GM10847 (cell line): ENCODE data around the gene C9.

ENCODE experiments used
- POLR2A ChIP-seq: IDR thresholded peaks from 2 replicates; pipeline ENCODE4 v1.6.1; 2011; ENCODE audit not compliant: insufficient read length; ENCODE audit errors: extremely low read depth

The C9 gene

GRCh38 chr5:39294736-39295135 is 69.6 kb downstream of the C9 start:
- no peak for TF ChIP-seq POLR2A

- TF ChIP-seq POLR2A = no peak
These were observed 79.7 kb downstream of the C9 start for GRCh38 chr5:39284552-39284951.

DNA sequence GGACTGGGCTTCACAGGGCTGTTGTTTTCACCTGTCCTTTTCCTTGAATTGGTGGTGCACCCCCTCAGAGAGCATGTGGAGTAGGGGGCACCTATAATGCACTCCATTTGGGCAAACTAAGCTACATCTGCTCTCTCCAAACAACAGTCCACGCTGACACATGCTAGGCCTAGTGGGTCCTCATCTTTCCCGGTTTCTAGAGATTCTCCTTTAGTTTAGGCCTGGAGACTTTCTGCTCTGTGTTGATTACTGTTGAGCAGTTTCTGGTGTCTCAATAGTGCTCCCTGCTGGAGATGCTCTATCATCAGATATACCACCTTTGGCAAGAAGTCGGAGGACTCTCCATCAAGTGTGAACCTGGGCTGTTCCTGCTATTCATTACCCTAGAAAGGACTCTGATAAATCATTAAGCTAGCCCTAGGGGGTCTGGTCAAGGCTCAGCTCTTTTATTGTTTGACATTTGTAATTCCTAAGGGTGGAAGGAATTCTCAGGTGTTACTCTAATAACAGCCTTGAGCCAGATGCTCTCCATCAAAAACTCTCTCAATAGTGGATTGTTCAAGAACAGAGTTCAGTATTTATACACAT is 81.0 kb downstream of the C9 start:
- no peak for TF ChIP-seq POLR2A

- TF ChIP-seq POLR2A = no peak
These were observed 81.7 kb downstream of the C9 start for GRCh38 chr5:39282561-39282960.

DNA sequence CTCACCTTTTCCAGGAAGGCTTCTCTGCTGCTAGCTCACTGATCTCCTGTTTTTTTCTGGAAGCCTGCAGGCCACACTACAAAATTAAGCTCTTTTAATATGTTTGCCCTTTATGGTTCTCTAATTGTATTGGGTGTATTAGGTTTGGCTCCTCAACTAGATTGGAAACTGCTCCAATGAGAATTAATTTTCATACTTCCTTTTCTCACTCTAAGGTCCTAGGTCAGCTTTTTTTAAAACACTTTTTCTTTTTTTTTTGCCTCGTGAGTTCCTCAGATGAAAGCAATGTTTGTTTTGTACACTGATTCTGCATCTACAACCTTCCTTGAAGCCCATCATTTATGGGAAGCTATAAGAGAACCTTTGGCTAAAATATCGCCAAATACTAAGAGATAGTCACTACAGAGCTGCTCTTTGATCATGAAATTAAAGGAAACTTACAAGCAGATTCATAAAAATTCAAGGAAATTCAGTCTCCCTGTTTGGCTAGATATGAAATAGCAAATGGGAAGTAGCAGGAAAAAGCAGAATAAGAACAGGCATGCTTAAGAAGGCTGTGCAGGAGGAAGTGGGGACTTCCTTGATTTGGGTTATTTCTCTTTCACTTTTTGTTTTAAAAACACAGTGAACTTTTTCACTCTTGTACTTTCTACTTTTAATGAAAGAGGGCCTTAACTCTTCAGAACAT is 89.8 kb downstream of the C9 start:
- no peak for TF ChIP-seq POLR2A

- TF ChIP-seq POLR2A = no peak
These were observed 90.9 kb downstream of the C9 start for GRCh38 chr5:39273314-39273954.

- no peak for TF ChIP-seq POLR2A
These were observed 94.0 kb downstream of the C9 start for GRCh38 chr5:39270225-39270848.

GRCh38 chr5:39267186-39267585 is 97.1 kb downstream of the C9 start:
- no peak for TF ChIP-seq POLR2A

GRCh38 chr5:39266442-39266841 is 97.9 kb downstream of the C9 start:
- no peak for TF ChIP-seq POLR2A

DNA sequence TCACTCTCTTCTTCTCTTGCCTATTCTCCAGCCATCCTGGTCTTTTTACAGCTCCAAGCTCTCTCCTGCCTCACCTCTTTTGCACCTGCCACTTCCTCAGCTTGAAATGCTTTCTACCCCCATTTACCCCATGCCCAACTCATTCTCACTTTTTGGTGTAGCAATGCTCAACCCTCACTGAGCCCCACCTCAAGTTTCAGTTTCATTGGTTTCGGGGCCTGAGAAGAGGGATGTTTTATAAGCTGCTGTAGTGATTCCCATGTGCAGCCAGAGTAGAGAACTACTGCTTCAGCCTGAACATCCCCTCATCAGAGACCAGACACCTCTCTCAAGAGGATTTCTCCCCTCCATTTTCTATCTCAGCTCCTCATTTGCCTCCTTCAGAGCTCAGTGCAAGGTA is 99.8 kb downstream of the C9 start:
- TF ChIP-seq POLR2A = no peak

DNA sequence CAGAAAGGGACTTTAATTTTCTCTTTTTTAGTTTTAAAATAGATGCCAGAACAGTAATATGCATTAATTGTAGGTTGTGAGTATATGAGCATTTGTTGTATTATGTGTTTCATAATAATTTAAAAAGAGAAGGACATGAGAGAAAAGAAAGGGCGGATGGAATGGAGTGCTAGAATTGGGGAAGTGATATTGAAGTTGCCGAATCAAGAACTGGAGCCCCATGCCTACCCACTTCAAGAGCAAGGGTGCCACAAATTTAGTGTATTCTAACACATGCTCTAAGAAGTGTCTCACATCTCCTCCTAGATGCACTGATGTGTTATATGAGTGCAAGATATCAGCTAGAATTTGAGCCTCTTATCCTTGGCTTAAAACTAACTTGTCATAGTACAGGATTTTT is 101.3 kb downstream of the C9 start:
- no peak for TF ChIP-seq POLR2A

GRCh38 chr5:39260095-39260494 is 104.2 kb downstream of the C9 start:
- TF ChIP-seq POLR2A = no peak

DNA sequence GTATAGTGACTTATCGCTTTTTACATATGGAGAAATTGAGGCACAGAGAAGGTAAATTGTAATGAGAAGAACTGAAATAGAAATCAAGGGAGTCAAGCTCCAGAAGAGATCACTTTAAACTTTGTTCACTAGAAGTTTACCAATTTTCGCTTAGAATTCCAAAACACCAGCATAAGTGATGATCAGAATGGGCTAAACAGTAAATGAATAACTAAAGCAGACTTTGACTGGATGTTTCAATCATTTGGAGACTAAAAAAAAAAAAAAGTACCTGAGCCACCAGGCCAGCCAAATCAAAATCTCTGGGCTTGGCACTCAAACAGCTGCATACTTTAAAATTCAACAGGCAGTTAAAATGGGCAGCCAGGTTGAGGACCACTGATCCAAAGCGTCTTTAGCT is 106.7 kb downstream of the C9 start:
- no peak for TF ChIP-seq POLR2A

GRCh38 chr5:39256477-39257235 is 107.6 kb downstream of the C9 start:
- no peak for TF ChIP-seq POLR2A

DNA sequence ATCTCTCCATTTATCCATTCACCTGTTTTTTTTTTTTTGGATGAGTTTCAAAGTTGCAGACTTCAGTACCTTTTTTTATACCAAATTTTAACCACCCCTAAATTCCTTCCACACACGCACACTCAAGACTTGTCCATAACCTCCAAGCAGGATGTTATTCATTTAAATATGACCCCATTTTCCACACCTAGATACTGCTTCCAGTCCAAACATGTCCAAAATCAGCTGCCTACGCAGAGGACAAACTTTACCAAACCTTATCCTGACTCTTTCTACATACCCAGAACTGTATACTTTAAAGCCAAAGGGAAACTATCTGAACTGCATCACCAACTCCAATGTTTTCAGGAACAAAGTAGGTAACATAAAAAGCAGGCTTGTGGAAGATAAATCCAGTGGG is 108.9 kb downstream of the C9 start:
- TF ChIP-seq POLR2A = no peak
